Suppressor macrophage treated with lipopolysaccharide for 4 hours (primary cell): ENCODE data around the gene HDAC9.
"Not testable (repeated sequence)": the region's sequence is repeated elsewhere in the genome, so short reads cannot be mapped to it uniquely, and the experiment has no call there.

Source experiments
- DNase-seq: peaks from one replicate; pipeline ENCODE4 v3.0.0-alpha.2; 2020

The HDAC9 gene

GRCh38 chr7:18990700-18991099 is 495.2 kb downstream of the HDAC9 start:
- not testable (repeated sequence) for DNase-seq

- DNase-seq, result no peak
These were observed 498.6 kb downstream of the HDAC9 start for GRCh38 chr7:18993933-18994668.

- no peak for DNase-seq
These were observed 499.7 kb downstream of the HDAC9 start for GRCh38 chr7:18995270-18995671.

DNA sequence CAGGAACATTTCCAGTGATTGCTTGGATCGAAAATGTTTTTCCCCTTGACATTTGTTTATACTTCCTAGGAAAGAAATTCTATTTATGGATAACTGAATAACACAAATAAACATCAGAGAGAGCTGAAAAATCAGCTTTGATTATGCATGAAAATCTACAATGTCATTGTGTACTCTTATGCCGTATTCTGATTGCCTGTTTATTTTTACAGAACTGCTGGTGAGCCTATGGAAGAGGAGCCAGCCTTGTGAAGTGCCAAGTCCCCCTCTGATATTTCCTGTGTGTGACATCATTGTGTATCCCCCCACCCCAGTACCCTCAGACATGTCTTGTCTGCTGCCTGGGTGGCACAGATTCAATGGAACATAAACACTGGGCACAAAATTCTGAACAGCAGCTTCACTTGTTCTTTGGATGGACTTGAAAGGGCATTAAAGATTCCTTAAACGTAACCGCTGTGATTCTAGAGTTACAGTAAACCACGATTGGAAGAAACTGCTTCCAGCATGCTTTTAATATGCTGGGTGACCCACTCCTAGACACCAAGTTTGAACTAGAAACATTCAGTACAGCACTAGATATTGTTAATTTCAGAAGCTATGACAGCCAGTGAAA is 500.4 kb downstream of the HDAC9 start:
- DNase-seq, result no peak

DNA sequence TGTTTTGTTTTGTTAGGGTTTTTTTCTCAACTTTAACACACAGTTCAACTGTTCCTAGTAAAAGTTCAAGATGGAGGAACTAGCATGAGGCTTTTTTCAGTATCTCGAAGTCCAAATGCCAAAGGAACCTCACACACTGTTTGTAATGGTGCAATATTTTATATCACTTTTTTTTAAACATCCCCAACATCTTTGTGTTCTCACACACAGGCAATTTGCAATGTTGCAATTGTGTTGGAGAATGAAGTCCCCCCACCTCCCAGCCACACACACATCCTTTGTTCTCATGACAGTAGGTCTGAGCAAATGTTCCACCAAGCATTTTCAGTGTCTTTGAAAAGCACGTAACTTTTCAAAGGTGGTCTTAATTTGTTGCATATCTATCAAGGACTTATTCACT is 501.0 kb downstream of the HDAC9 start:
- no peak for DNase-seq

- DNase-seq, result no peak
These were observed 502.1 kb downstream of the HDAC9 start for GRCh38 chr7:18997477-18998150.

DNA sequence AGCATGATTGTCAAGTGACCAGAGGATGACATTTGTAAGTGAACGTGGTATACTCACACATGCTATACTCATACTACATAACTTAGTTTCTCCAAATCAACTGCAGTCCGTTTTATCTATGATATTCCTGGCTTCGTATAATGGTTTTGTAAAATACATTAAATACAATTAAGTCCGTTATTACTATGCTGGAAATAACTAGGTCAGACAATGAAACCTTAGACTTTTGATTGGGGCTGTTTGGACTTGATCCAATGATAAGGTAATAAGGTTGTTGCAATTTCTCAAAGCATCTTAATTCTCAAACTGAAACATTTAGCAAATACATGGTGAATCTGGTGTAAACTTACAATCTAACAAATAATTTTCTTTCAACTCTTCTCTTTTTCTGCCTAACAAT is 504.9 kb downstream of the HDAC9 start:
- DNase-seq, result no peak

GRCh38 chr7:19001854-19002253 is 506.3 kb downstream of the HDAC9 start:
- DNase-seq, result no peak

DNA sequence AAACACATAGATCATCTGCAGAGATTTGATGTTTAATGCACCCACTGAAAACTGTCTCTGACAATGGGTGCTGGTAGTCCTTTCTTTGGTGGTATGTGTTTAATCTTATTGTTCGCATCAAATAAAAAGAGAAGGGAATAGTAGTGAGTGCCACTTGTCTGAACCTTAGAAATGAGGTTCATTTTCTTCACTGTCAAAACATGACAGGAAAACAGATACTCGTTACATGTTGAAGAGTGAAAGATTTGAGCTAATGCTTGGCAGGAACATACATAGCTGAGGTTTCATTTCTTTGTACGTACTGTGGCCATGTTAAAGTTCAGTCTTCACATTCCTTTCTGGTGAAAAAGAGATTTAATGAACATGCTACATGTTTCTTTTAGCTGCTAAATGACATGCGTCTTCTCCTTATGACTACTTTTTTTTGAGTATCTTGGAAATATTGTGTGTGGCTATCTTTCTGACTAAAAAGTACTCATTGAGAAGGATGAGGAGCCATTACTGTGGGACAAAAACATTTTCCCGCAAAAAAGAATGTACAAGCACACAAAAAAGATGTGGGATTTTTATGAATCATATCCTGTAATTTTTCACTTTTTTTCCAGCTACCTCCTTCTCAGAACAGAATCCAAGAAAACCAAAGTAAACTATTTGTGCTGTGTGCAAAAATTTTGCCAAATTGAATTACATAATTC is 513.8 kb downstream of the HDAC9 start:
- DNase-seq, result no peak

GRCh38 chr7:19009936-19010280 is 514.4 kb downstream of the HDAC9 start:
- DNase-seq, result no peak

- DNase-seq, result no peak
These were observed 515.7 kb downstream of the HDAC9 start for GRCh38 chr7:19011212-19011611.

DNA sequence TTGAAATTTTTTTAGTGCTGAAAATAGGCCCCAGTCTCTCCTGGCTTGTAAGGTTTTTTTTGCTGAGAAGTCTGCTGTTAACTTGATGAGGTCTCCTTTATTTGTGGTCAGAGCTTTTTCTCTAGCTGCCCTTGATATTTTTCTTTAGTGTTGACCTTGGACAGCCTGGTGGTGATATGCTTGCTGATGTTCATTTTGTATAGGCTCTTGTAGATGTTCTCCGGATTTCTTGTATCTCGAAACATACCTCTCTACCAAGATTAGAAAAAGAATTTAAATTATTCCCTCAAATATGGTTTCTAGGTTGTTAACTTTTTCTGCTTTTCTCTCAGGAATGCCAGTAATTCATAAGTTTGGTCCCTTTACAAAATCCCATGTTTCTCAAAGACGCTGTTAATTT is 519.5 kb downstream of the HDAC9 start:
- no peak for DNase-seq

GRCh38 chr7:19016140-19016539 is 520.6 kb downstream of the HDAC9 start:
- no peak for DNase-seq

- no peak for DNase-seq
These were observed 521.8 kb downstream of the HDAC9 start for GRCh38 chr7:19017374-19017773.

DNA sequence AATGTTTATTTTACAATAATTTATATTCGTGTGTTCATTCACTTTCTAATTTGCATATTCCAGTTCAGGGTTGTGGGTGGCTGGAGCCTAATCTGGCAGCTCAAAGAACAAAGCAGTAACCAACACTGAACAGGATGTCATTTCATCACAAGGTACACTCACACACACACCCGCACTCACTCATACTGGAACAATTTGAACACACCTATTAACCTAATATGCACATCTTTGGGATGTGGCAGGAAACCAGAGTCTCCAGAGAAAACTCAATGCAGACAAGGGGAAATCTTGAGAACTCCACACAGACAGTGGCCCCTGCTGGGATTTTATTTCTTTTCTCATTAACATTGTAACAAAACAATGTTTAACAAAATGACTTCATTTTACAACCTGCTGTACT is 524.5 kb downstream of the HDAC9 start:
- DNase-seq, result no peak

GRCh38 chr7:19020711-19021110 is 525.2 kb downstream of the HDAC9 start:
- no peak for DNase-seq

DNA sequence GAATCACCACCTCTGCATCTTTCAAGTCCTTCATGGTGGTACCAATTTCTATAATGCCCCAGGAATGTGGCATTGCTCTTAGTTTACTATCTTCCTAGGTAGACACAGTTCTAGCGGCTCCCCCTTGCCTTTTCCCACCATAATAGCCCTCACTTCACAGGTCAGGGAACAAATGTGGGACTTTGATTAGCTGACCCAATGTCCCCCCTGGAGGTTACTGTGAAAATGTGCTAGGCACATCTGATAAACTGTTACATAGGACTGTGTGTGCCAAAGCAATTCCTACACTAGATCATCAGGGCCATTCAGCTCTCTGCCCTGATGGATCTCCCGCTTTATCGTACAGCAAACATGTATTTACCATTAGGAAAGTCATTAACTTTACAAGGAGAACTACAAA is 527.9 kb downstream of the HDAC9 start:
- no peak for DNase-seq

DNA sequence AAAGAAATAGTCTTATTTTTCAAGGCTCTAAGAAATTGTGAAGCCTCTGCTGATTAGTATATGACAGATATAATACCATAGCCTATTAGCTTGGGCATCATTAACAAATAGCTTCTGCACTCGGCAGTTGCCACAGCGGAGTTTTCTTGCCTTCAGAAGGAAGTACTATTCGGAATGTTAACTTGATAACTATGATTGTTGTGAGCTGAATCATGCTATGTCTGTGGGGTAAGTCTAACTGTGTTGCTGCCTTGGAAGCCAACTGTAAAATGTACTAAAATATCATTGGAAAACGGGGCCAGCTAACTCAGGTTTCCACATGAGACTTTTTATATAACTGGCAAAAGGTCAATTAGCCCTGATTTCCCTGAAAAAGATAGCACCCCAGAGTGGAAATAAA is 528.7 kb downstream of the HDAC9 start:
- no peak for DNase-seq

GRCh38 chr7:19026888-19027287 is 531.3 kb downstream of the HDAC9 start:
- DNase-seq, result no peak

- DNase-seq, result no peak
These were observed 534.7 kb downstream of the HDAC9 start for GRCh38 chr7:19030281-19030680.

DNA sequence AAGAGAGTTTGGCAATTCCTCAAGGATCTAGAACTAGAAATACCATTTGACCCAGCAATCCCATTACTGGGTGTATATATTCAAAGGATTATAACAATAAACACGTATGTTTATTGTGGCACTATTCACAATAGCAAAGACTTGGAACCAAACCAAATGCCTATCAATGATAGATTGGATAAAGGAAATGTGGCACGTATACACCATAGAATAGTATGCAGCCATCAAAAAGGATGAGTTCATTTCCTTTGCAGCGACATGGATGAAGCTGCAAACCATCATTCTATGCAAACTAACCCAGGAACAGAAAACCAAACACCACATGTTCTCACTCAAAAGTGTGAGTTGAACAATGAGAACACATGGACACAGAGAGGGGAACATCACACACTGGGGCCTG is 537.4 kb downstream of the HDAC9 start:
- not testable (repeated sequence) for DNase-seq

GRCh38 chr7:19051767-19052375 is 556.3 kb downstream of the HDAC9 start:
- DNase-seq, result peak; percentile 71
